ENCODE measurements around the gene HIVEP3.

The HIVEP3 gene

GRCh38 chr1:41715441-41716095 is 203.2 kb downstream of the HIVEP3 start:
- DNase-seq (ENCODE audit: low read depth in 2 of 3, low spot score in 1 of 3), result no peak

DNA sequence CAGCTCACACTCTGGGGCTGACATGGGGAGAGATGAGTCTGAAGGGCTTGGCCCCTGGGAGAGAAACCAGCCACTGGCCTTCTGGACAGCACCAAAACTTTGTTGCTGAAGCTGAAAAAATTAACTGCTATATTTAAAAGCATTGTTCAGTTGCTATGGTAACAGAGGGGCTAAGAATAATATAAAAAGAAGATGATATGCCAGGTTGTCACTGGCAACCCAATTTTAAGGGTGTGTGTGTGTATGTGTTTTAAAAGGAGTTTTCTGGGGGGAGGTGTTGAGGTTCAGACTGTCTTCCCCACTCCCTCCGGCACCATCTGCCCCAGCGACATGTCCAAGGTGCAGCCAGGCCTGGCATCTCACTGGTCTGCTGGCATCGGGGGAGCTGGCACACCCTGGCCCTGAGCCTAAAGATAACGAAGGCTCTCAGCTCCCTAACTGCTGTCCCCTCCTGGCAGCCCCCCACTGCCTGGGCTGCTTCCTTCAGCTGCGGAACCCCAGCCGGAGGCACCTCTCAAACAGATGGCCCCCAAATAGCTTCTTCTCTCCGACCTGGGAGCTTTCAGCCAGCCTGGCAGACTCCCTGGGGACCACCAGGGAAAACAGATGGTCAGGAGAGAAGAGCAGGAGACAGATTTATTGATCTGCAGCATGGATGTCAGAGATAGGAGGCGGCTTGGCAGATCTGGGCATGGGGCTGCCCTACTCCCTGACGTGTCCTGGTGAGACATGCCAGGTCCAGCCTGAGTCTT is 203.9 kb downstream of the HIVEP3 start:
- DNase-seq (ENCODE audit: low read depth in 2 of 3, low spot score in 1 of 3), result no peak

GRCh38 chr1:41713557-41714327 is 205.0 kb downstream of the HIVEP3 start:
- no peak for DNase-seq (ENCODE audit: low read depth in 2 of 3, low spot score in 1 of 3)

DNA sequence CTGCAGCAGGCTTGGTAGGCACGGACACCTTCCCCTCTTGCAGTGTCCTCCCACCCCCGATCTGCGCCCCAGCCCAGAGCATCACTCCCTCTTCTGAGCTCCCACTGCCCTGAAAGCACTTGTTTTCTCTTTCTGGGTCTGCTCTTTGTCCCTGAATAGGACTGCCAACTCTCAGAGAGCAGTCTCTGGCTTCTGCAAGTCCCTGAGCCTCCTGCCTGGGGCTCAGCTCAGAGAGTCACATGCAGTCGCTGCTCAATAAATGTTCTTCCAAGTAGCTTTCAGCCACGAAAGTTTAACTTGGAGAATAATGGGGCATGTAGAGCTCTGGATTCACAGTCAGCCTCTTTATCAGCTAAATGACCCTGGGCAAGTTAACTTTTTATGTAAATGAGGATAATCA is 205.6 kb downstream of the HIVEP3 start:
- DNase-seq (ENCODE audit: low read depth in 2 of 3, low spot score in 1 of 3), result no peak

DNA sequence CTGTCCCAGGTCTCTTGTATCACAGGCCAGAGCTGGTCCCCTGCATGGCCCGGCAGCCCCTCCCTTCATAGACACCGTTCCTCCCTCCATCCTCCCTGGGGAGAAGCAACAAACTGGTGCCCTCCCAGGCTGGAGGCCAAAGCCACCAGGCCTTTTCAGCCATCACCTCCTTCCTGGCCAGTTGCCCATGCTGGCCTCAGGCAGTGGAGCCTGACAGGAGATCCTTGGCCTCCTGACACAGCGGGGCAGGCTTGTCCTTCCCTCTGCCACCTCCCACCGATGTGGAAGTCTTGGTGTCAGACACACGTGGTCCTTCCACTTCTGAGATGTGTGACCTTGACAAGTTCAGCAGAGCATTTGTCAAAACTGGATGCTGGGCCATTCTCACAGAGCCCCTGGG is 206.0 kb downstream of the HIVEP3 start:
- DNase-seq (ENCODE audit: low read depth in 2 of 3, low spot score in 1 of 3), result no peak

- no peak for DNase-seq (ENCODE audit: low read depth in 2 of 3, low spot score in 1 of 3)
Observed at GRCh38 chr1:41712081-41712480, 206.6 kb downstream of the HIVEP3 start.

- DNase-seq (ENCODE audit: low read depth in 2 of 3, low spot score in 1 of 3), result no peak
Observed at GRCh38 chr1:41711581-41711980, 207.1 kb downstream of the HIVEP3 start.

- no peak for DNase-seq (ENCODE audit: low read depth in 2 of 3, low spot score in 1 of 3)
Observed at GRCh38 chr1:41710980-41711379, 207.7 kb downstream of the HIVEP3 start.

DNA sequence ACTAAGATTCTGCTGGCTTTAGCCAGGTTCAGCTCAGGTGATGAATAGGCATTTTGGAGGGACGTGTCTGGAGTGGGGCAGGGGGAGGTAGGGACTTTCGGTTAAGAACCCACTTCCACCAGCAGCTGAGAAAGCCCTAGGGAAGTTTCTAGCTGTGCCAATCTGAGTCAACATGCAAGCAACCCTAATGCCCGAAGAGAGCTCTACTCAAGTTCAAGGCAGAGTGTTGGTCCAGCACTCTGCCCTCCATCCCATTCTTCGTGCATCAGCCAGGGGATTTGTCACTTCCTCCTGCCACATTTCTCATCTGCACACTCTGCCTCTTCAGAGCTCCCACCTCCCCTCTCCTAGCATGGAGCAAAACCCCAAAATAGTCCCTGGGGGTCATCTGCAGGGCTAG is 208.8 kb downstream of the HIVEP3 start:
- DNase-seq (ENCODE audit: low read depth in 2 of 3, low spot score in 1 of 3), result no peak

GRCh38 chr1:41709331-41709730 is 209.4 kb downstream of the HIVEP3 start:
- DNase-seq (ENCODE audit: low read depth in 2 of 3, low spot score in 1 of 3), result no peak

DNA sequence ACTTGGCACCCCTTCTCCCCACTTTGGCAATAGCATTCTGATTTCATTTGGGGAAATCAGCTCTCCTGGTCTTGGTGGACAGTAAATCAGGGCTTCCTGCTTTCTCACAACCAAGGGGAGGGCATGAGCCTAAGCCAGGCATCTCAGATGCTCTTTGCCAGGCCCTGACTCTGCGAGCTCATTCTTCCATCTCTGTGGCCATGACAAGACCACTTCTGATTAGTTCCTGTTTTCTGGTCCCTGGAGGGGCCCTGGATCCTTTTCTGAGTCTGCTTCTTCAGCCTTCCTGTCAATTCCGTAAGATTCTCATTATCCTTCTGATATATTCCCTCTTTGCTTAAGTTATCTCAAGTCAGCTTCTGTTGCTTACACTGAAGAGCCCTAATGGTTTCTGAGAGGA is 210.4 kb downstream of the HIVEP3 start:
- no peak for DNase-seq (ENCODE audit: low read depth in 2 of 3, low spot score in 1 of 3)

DNA sequence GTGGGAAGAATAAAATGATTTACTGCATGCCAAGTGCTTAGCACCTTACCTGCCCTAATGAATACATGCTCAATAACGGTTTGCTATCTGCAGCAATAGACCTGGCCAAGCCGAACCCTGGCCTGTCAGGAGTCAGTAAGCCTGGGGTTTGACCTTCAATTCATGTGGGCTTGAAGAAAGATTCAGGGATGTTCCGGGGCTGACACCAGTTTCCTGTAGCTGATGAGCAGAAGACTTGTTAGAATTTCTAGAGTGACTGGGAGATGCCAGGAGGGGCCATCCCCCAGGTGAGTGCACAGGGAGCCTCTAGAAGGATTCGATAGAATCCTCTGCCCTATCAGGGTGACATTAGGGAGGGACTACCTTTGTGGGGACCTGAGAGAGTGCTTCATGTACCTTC is 210.9 kb downstream of the HIVEP3 start:
- no peak for DNase-seq (ENCODE audit: low read depth in 2 of 3, low spot score in 1 of 3)

DNA sequence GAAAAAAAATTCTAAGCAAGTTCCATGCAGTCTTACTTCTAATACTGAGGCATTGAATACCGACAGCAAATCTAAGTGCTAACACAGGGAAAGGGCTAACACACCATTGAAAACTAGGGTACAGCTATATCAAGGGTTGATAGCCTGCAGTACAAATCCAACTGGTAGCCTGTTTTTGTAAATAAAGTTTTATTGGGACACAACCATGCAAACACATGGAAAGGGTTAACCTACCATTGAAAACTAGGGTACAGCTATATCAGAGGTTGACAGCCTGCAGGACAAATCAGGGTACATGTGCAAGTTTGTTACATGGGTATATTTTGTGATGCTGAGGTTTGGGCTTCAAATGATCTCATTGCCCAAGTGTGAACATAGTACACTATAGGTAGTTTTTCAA is 212.9 kb downstream of the HIVEP3 start:
- DNase-seq (ENCODE audit: low read depth in 2 of 3, low spot score in 1 of 3), result no peak

DNA sequence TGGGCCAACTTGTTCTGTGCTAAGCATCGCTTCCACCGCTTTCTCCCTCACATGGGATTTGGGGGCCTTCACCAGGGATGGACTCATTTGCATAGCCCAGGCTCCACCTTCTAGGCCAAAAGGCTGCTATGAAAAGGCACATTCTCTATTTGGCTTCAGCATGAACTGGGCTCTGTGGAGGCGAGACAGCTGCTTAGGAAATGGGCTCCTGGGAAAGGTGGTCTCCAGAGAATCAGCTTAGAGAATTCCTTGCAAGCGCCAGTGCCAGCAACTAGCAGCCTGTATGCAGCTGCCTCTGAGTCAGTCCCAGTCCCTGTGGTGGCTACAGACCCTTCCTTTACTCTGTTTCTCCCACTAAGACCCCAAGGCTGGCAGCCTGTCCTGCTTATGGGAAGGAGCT is 214.5 kb downstream of the HIVEP3 start:
- no peak for DNase-seq (ENCODE audit: low read depth in 2 of 3, low spot score in 1 of 3)

GRCh38 chr1:41702771-41703170 is 216.0 kb downstream of the HIVEP3 start:
- DNase-seq (ENCODE audit: low read depth in 2 of 3, low spot score in 1 of 3), result no peak

- no peak for DNase-seq (ENCODE audit: low read depth in 2 of 3, low spot score in 1 of 3)
Observed at GRCh38 chr1:41700986-41701535, 217.7 kb downstream of the HIVEP3 start.

GRCh38 chr1:41700581-41700980 is 218.1 kb downstream of the HIVEP3 start:
- no peak for DNase-seq (ENCODE audit: low read depth in 2 of 3, low spot score in 1 of 3)

DNA sequence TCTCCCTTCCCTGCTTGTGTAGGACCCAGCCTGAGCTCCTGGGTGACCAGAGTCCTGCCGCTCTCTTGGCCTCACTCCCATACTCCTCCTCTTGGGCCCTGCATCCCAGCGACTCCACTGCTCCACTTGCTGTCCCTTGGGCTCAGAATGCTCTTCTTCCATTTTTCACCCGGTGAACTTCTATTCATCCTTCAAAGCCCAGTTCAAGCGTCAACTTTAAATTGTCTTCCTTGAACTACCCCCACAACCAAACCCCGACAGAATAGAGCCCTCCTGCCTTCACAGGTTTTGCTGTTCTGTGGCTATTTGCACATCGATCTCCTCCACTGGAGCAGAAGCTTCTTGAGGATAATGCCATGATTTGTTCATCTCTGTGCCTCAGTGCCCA is 218.9 kb downstream of the HIVEP3 start:
- DNase-seq (ENCODE audit: low read depth in 2 of 3, low spot score in 1 of 3), result no peak

- no peak for DNase-seq (ENCODE audit: low read depth in 2 of 3, low spot score in 1 of 3)
Observed at GRCh38 chr1:41698916-41699860, 219.5 kb downstream of the HIVEP3 start.

DNA sequence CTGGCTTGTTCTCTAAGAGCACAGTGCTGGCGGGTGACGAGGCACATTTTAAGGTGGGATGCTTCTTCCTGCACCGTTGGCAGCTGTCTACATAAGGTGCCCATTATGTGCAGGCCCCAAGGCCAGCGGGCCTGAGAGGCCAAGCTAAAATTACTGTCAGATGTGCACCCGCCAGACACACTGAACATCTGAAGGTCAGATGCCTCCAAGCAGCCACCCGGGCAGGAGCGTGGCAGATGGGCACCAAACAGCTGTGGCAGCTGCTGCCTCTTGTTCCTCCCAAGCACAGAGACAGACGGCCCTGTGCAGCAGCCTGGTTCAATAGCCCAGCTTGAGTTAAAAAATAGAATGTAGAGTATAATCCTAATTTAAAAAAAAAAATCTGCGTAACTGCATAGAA is 222.3 kb downstream of the HIVEP3 start:
- no peak for DNase-seq (ENCODE audit: low read depth in 2 of 3, low spot score in 1 of 3)

Measured in stimulated activated CD4-positive, alpha-beta T cell treated with anti-CD3 and anti-CD28 coated beads, Interleukin-12 subunit alpha, Interleukin-12 subunit beta, amount 100 ng/mL, for 48 hours (primary cell).